NCI-H128 (cell line): ENCODE measurements around the gene PRPH.

Experiments
- DNase-seq: peaks from one replicate; lab custom pipeline; 2025; ENCODE audit not compliant: unreplicated experiment; lab: John Stamatoyannopoulos, UW

Gene PRPH

DNA sequence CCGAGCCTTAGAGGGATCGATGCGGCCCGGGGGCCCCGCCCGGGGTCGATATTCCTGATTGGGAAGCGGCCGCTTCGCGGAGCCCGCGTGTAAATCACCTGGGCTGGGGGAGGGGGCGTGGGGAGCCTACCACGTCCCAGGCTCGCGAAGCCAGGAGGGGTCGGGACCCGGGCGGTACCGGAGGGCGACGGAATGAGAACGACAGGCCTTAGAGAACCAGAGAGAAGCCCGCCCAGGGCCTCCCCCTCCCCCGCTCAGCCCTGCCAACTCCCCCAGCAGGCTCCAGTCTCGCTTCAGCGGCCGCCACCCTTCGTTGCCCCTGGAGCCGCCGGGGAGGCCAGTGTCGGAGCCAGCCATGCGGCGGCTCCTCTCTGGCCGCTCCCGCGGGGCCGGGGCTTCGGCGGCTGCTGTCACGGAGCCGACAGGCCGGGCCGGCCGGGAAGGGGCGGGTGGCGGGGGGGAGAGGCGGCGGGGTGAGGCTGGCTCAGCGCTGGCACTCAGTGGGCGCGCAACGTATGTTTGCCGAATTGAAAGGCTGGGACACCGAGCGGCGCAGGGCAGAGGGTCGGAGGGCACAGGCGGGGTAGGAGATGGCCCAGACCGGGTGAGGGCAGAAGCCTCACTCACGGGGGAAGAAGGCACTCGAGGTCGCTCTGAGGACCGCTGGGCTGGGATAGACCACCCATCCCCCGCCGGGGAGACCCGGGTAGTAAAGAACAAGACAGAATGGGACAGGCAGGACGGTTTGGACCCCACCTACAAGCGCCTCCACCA lies 50.3 kb downstream of the PRPH start:
- no peak for DNase-seq

- DNase-seq = no peak
Measured at GRCh38 chr12:49345825-49346658, 51.1 kb downstream of the PRPH start.

GRCh38 chr12:49346659-49347310 lies 51.8 kb downstream of the PRPH start, which contains the start of gene DNAJC22:
TSS of gene DNAJC22 (plus strand) at chr12:49346888. CDS start at chr12:49348873, 1,985 bp downstream.
- no peak for DNase-seq

GRCh38 chr12:49347311-49348193 lies 52.6 kb downstream of the PRPH start:
- peak; percentile 63 for DNase-seq
